ENCODE results near the gene TAS1R3.

The TAS1R3 gene

DNA sequence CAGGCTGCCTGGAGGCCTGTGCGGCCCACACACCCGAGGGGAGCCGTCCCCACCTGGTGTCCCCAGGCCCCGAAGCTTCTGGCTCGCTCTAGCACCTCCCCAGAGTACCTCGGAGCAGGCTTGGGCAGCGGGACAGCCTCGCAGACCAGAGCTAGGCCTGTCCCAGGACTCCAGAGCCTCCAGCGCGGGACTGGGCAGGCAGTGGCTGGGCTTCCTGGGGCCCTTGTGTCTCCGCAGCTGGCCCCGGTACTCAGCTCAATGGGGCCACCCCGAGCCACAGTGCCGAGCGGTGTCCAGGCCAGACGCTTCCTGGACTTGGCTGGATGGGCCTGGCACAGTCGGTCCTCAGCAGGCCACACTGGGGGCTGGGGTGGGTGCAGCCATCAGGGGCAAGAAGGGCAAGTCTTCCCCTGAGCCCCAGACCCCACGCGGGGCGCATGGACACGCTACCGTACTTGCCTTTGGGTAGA, 45.9 kb upstream of the TAS1R3 start:
- Histone ChIP-seq H3K36me3 (no peaks in the 10 kb centered on the region), H3K4me1 (peaks cover 3% of the 10 kb centered on the region), H3K27me3 (peaks cover 9% of the 10 kb centered on the region), H3K4me3 (ENCODE audit: low read depth, low read length) (no peak overlapping the region), H3K9me3 (no peaks in the 10 kb centered on the region)
- TF ChIP-seq CTCF (IDR thresholded peaks at IDR 0.05; ENCODE audit: low read depth, low read length): no peak
- DNase-seq: peak; percentile 17

GRCh38 chr1:1285611-1286311, 45.3 kb upstream of the TAS1R3 start:
- H3K4me1 ChIP-seq: peaks cover 9% of the 10 kb centered on the region
- H3K27me3 ChIP-seq: peaks cover 14% of the 10 kb centered on the region
- no peaks in the 10 kb centered on the region for H3K9me3 ChIP-seq
- TF ChIP-seq CTCF (IDR thresholded peaks at IDR 0.05; ENCODE audit: low read depth, low read length): no peak
- H3K4me3 ChIP-seq (ENCODE audit: low read depth, low read length): no peak overlapping the region
- no peaks in the 10 kb centered on the region for H3K36me3 ChIP-seq
- DNase-seq: peak; percentile 31

- H3K27me3 ChIP-seq: peaks cover 14% of the 10 kb centered on the region
- peak; percentile 19 for DNase-seq
- H3K4me1 ChIP-seq: peaks cover 18% of the 10 kb centered on the region
- H3K9me3 ChIP-seq: no peaks in the 10 kb centered on the region
- H3K4me3 ChIP-seq (ENCODE audit: low read depth, low read length): no peak overlapping the region
- no peak for TF ChIP-seq CTCF (IDR thresholded peaks at IDR 0.05; ENCODE audit: low read depth, low read length)
- H3K36me3 ChIP-seq: no peaks in the 10 kb centered on the region
Measured at GRCh38 chr1:1286313-1287261, 44.5 kb upstream of the TAS1R3 start.

DNA sequence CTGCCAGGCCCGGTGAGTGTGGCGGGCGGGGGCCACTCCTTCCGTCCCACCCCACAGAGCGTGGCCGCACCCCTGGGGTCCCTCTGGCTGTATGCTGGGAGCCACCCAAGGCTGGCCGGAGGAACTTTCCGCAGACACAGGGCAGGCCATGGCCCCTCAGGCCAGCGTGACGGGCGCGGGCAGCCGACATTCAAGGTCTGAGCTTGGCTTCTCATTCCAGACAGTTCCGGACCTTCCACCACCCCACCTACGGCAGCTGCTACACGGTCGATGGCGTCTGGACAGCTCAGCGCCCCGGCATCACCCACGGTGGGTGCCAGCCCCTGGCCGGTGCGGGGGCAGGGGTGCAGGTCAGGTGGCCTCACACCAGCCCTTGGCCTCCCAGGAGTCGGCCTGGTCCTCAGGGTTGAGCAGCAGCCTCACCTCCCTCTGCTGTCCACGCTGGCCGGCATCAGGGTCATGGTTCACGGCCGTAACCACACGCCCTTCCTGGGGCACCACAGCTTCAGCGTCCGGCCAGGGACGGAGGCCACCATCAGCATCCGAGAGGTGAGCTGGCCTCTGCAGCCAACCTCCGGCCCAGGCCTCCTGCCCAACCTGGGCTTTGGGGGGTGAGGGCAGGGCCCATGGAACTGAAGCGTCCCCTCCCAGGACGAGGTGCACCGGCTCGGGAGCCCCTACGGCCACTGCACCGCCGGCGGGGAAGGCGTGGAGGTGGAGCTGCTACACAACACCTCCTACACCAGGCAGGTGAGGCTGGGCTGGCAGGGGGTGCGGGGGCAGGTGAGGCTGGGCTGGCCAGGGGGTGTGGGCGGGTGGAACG, 43.6 kb upstream of the TAS1R3 start:
- no peak for TF ChIP-seq CTCF (IDR thresholded peaks at IDR 0.05; ENCODE audit: low read depth, low read length)
- H3K27me3 ChIP-seq: peaks cover 14% of the 10 kb centered on the region
- H3K36me3 ChIP-seq: peaks cover under 1% of the 10 kb centered on the region; the same call in 1 of the 2 replicates
- no peaks in the 10 kb centered on the region for H3K9me3 ChIP-seq
- peaks cover 19% of the 10 kb centered on the region for H3K4me1 ChIP-seq
- DNase-seq: peak; percentile 29
- H3K4me3 ChIP-seq (ENCODE audit: low read depth, low read length): no peak overlapping the region

- H3K4me1 ChIP-seq: peaks cover 19% of the 10 kb centered on the region
- H3K36me3 ChIP-seq: peaks cover 23% of the 10 kb centered on the region
- H3K4me3 ChIP-seq (ENCODE audit: low read depth, low read length): no peak overlapping the region
- TF ChIP-seq CTCF (IDR thresholded peaks at IDR 0.05; ENCODE audit: low read depth, low read length): peak; percentile 71
- DNase-seq: peak; percentile 92
- H3K9me3 ChIP-seq: no peaks in the 10 kb centered on the region
- H3K27me3 ChIP-seq: peaks cover 14% of the 10 kb centered on the region
Measured at GRCh38 chr1:1290238-1290731, 40.8 kb upstream of the TAS1R3 start.

All from BE2C (cell line).